H1 (cell line): ENCODE measurements around the gene NOX1. TPM values are rescaled to one million over a fixed set of nuclear protein-coding genes. Genes with fewer than 3 reads are reported as not detected.

Source experiments
- CTCF ChIA-PET: fragments of 300-600 bp; sonication (Branson Sonifier 250); formaldehyde crosslinking; loops from one replicate; lab custom pipeline; 2021; ENCODE audit not compliant: partially characterized antibody; lab: Charles Lee
- POLR2A ChIA-PET: fragments of 300-600 bp; sonication (Branson Sonifier 250); formaldehyde crosslinking; loops from one replicate; lab custom pipeline; 2021; ENCODE audit warnings: inconsistent platforms; ENCODE audit not compliant: partially characterized antibody; lab: Charles Lee
- DNase-seq, 2 experiments: peaks; one replicate each; pipeline versions ENCODE4 v3.0.0 to v3.0.0-alpha.2; 2010 to 2022; ENCODE audit warnings: low spot score in 2 of 2, low read depth in 1 of 2, mixed read lengths in 1 of 2
- FAIRE-seq: peaks from 2 replicates; lab custom pipeline; 2011; peaks lifted over from hg19 to GRCh38; lab: Jason Lieb, UNC
- H2AFZ ChIP-seq: 2 replicates; pipeline ENCODE4 v1.8.1; 2012; ENCODE audit warnings: low read length, inconsistent platforms
- H2AK5ac ChIP-seq: 2 replicates; pipeline ENCODE4 v1.6.1; 2013; ENCODE audit warnings: low read depth, low read length
- H2BK120ac ChIP-seq: replicated peaks from 2 replicates; pipeline ENCODE3; 2013; ENCODE audit warnings: low read depth, low read length, inconsistent platforms
- H2BK12ac ChIP-seq: 2 replicates; pipeline ENCODE4 v1.6.1; 2013; ENCODE audit warnings: low read depth, low read length
- H2BK15ac ChIP-seq: 2 replicates; pipeline ENCODE4 v1.6.1; 2013; ENCODE audit warnings: low read length
- H2BK20ac ChIP-seq: 2 replicates; pipeline ENCODE4 v1.6.1; 2013; ENCODE audit warnings: low read length
- H2BK5ac ChIP-seq: 2 replicates; pipeline ENCODE4 v1.6.1; 2013; ENCODE audit warnings: low read depth, low read length
- H3K14ac ChIP-seq: 2 replicates; pipeline ENCODE4 v1.6.1; 2013; ENCODE audit warnings: inconsistent platforms; ENCODE audit not compliant: insufficient read length
- H3K18ac ChIP-seq: 2 replicates; pipeline ENCODE4 v1.6.1; 2013; ENCODE audit warnings: low read length; ENCODE audit errors: extremely low read depth
- H3K23ac ChIP-seq: 2 replicates; pipeline ENCODE4 v1.6.1; 2013; ENCODE audit warnings: inconsistent platforms; ENCODE audit not compliant: insufficient read length
- H3K23me2 ChIP-seq: 2 replicates; pipeline ENCODE4 v1.6.1; 2013; ENCODE audit warnings: low read depth, low read length
- H3K27ac ChIP-seq: 2 replicates; pipeline ENCODE4 v1.6.1; 2011; ENCODE audit warnings: low read depth, low read length, inconsistent platforms
- H3K27me3 ChIP-seq, 4 experiments: replicated peaks in 1 of 4; 1 replicate in 1 of 4; 2 replicates in 3 of 4; pipeline versions ENCODE4 v1.6.1 to v1.8.1; 2011 to 2013; ENCODE audit warnings: low read length in 3 of 4, mild to moderate bottlenecking in 3 of 4, inconsistent platforms in 2 of 4, mixed read lengths in 2 of 4, moderate library complexity in 1 of 4; ENCODE audit not compliant: control insufficient read depth in 3 of 4, insufficient read depth in 3 of 4; ENCODE audit errors: extremely low read depth in 1 of 4
- H3K36me3 ChIP-seq, 4 experiments: 2 replicates each; pipeline versions ENCODE4 v1.6.1 to v1.8.1; 2011 to 2013; ENCODE audit warnings: mild to moderate bottlenecking in 4 of 4, low read length in 3 of 4, moderate library complexity in 2 of 4, control low read depth in 1 of 4, inconsistent platforms in 1 of 4; ENCODE audit not compliant: insufficient read depth in 4 of 4, control insufficient read depth in 2 of 4
- H3K4ac ChIP-seq: replicated peaks from 2 replicates; pipeline ENCODE3; 2013; ENCODE audit warnings: low read length, low read depth, mixed read lengths, inconsistent platforms; ENCODE audit not compliant: insufficient read length
- H3K4me1 ChIP-seq, 4 experiments: replicated peaks in 1 of 4; 1 replicate in 1 of 4; 2 replicates in 3 of 4; pipeline versions ENCODE4 v1.6.1 to v1.8.1; 2011 to 2013; ENCODE audit warnings: low read length in 3 of 4, inconsistent platforms in 2 of 4, mixed read lengths in 1 of 4; ENCODE audit not compliant: insufficient read depth in 4 of 4, control insufficient read depth in 3 of 4
- H3K4me2 ChIP-seq, 2 experiments: 2 replicates each; pipeline versions ENCODE4 v1.6.1 to v1.8.1; 2011 to 2013; ENCODE audit warnings: low read depth in 2 of 2, low read length in 2 of 2, control low read depth in 1 of 2, inconsistent platforms in 1 of 2, mild to moderate bottlenecking in 1 of 2; ENCODE audit not compliant: insufficient read depth in 1 of 2
- H3K4me3 ChIP-seq, 4 experiments: fragments of 200-600, 300-600 bp in 1 of 4; sonication (generic), shearing (Covaris generic), sonication (Bioruptor Twin) in 1 of 4; 2 replicates each; pipeline versions ENCODE4 v1.5.1 to v1.8.1; 2011 to 2016; ENCODE audit warnings: low read length in 4 of 4, low read depth in 3 of 4, control low read depth in 2 of 4, inconsistent platforms in 2 of 4, mild to moderate bottlenecking in 2 of 4, mixed read lengths in 1 of 4, moderate library complexity in 1 of 4; ENCODE audit not compliant: insufficient read depth in 2 of 4; ENCODE audit errors: extremely low read depth in 1 of 4
- H3K56ac ChIP-seq: replicated peaks from 2 replicates; pipeline ENCODE3; 2013; ENCODE audit warnings: low read depth, mild to moderate bottlenecking, mixed read lengths, low read length, inconsistent platforms; ENCODE audit not compliant: insufficient read length
- H3K79me1 ChIP-seq: 2 replicates; pipeline ENCODE4 v1.6.1; 2013; ENCODE audit warnings: low read depth, low read length, control low read depth
- H3K79me2 ChIP-seq, 2 experiments: 2 replicates each; pipeline versions ENCODE4 v1.6.1 to v1.8.1; 2012 to 2013; ENCODE audit warnings: low read length in 2 of 2, mild to moderate bottlenecking in 2 of 2, inconsistent platforms in 1 of 2; ENCODE audit not compliant: insufficient read depth in 2 of 2, control insufficient read depth in 1 of 2
- H3K9ac ChIP-seq, 4 experiments: replicated peaks in 1 of 4; 1 replicate in 1 of 4; 2 replicates in 3 of 4; pipeline versions ENCODE4 v1.6.1 to v1.8.1; 2011 to 2013; ENCODE audit warnings: low read depth in 3 of 4, low read length in 3 of 4, control low read depth in 2 of 4, mild to moderate bottlenecking in 2 of 4, moderate library complexity in 2 of 4, inconsistent platforms in 1 of 4; ENCODE audit errors: extremely low read depth in 1 of 4
- H3K9me3 ChIP-seq, 2 experiments: 2 replicates each; pipeline versions ENCODE4 v1.6.1 to v1.8.1; 2012 to 2013; ENCODE audit warnings: mild to moderate bottlenecking in 2 of 2, moderate library complexity in 2 of 2, control low read depth in 1 of 2, inconsistent platforms in 1 of 2, low read depth in 1 of 2, low read length in 1 of 2, mixed read lengths in 1 of 2; ENCODE audit not compliant: insufficient read depth in 2 of 2
- H4K20me1 ChIP-seq, 2 experiments: replicated peaks in 1 of 2; 2 replicates each; pipeline versions ENCODE3 to v1.8.1; 2011 to 2013; ENCODE audit warnings: inconsistent platforms in 2 of 2, low read length in 2 of 2, mild to moderate bottlenecking in 1 of 2; ENCODE audit not compliant: insufficient read depth in 2 of 2, control insufficient read depth in 1 of 2
- H4K5ac ChIP-seq: 2 replicates; pipeline ENCODE4 v1.6.1; 2013; ENCODE audit warnings: low read length, low read depth, mixed read lengths, inconsistent platforms; ENCODE audit not compliant: insufficient read length
- H4K8ac ChIP-seq: 2 replicates; pipeline ENCODE4 v1.8.0; 2013; ENCODE audit warnings: mild to moderate bottlenecking, moderate library complexity, low read length, inconsistent platforms; ENCODE audit not compliant: insufficient read depth; ENCODE audit errors: extremely low read depth
- H4K91ac ChIP-seq: replicated peaks from 2 replicates; pipeline ENCODE3; 2013; ENCODE audit warnings: low read length, mixed read lengths, inconsistent platforms; ENCODE audit not compliant: insufficient read length
- CREB1 ChIP-seq: IDR thresholded peaks from 2 replicates; pipeline ENCODE4 v1.6.1; 2012; ENCODE audit warnings: inconsistent platforms
- CTBP2 ChIP-seq: IDR thresholded peaks from 2 replicates; pipeline ENCODE4 v1.7.0; 2011; ENCODE audit warnings: borderline replicate concordance, mild to moderate bottlenecking, moderate library complexity, mixed read lengths, low read length; ENCODE audit not compliant: insufficient read depth, insufficient read length
- JUN ChIP-seq: IDR thresholded peaks from 2 replicates; pipeline ENCODE4 v1.6.1; 2011; ENCODE audit warnings: low read depth, mild to moderate bottlenecking, improper control_type of control experiment, low read length
- KDM1A ChIP-seq: fragments of 200-600, 300-600 bp; sonication (generic); IDR thresholded peaks from 2 replicates; pipeline ENCODE4 v1.7.1; 2016; ENCODE audit warnings: mild to moderate bottlenecking, low read length, borderline replicate concordance
- NANOG ChIP-seq: IDR thresholded peaks from 2 replicates; pipeline ENCODE4 v1.6.1; 2011; ENCODE audit warnings: low read length, low read depth, mild to moderate bottlenecking, inconsistent platforms; ENCODE audit not compliant: insufficient read depth, poor library complexity, severe bottlenecking
- RFX5 ChIP-seq: IDR thresholded peaks from 2 replicates; pipeline ENCODE4 v1.6.1; 2011; ENCODE audit warnings: low read depth, low read length, improper control_type of control experiment, borderline replicate concordance
- RNF2 ChIP-seq: fragments of 200-900, 300-1000 bp; sonication (generic); IDR thresholded peaks from 2 replicates; pipeline ENCODE4 v1.7.1; 2016; ENCODE audit warnings: borderline replicate concordance, low read depth, mild to moderate bottlenecking, antibody characterized with exemption, low read length; ENCODE audit not compliant: poor library complexity, severe bottlenecking; ENCODE audit errors: missing control alignments
- RXRA ChIP-seq: IDR thresholded peaks from 2 replicates; pipeline ENCODE4 v1.6.1; 2011; ENCODE audit warnings: low read depth, mild to moderate bottlenecking, low read length, moderate library complexity; ENCODE audit not compliant: insufficient read depth
- TEAD4 ChIP-seq: IDR thresholded peaks from 2 replicates; pipeline ENCODE4 v1.6.1; 2012; ENCODE audit warnings: low read depth, low read length, inconsistent platforms, mixed read lengths
- WGBS, 2 experiments: shearing (Covaris generic) in 1 of 2; methylation state at CpG; one replicate each; pipeline versions ENCODE4 v1.1.6 to v1.1.7; 2013 to 2015; ENCODE audit warnings: low lambda C conversion rate in 2 of 2, mixed read lengths in 2 of 2, inconsistent platforms in 1 of 2, low coverage in 1 of 2, missing lambda C conversion rate in 1 of 2; ENCODE audit not compliant: insufficient replicate concordance in 2 of 2, insufficient coverage in 1 of 2, insufficient read length in 1 of 2; ENCODE audit errors: extremely low coverage in 1 of 2, missing lambda C conversion rate in 1 of 2; 5-methylcytosine and 5-hydroxymethylcytosine counted together
- polyA plus RNA-seq, 7 experiments: library from polyadenylated mRNA; depleted of rRNA in 3 of 7; stranded (reverse) in 5 of 7; unstranded in 2 of 7; fragments of >200 nt in 5 of 7; fragments of 200-250 nt in 2 of 7; gene quantifications; 1 replicate in 5 of 7; 2 replicates in 1 of 7; 4 replicates in 1 of 7; pipeline versions ENCODE4 v1.2.1 to v1.2.3, GENCODE V29; 2011 to 2013; ENCODE audit warnings: missing spikeins in 2 of 7, mixed read lengths in 2 of 7
- total RNA-seq: library from RNA; stranded (reverse); fragmentation: NEBNext Ultra II Directional; extraction: Animal tissue kit (Norgen Biotek cat#: 25700); gene quantifications from 2 replicates; pipeline ENCODE4 v1.2.1, GENCODE V29; 2021
- TF ChIP-seq, protein P1 (sequence below): IDR thresholded peaks from 2 replicates; pipeline ENCODE4 v1.6.1; 2012; ENCODE audit warnings: inconsistent platforms
- TF ChIP-seq, protein P2 (sequence below): IDR thresholded peaks from 2 replicates; pipeline ENCODE4 v1.6.1; 2011; ENCODE audit warnings: low read length, improper control_type of control experiment

Gene NOX1
- total and polyA plus RNA-seq, 2 of the 8 experiments (the other 6 are each of a cell fraction or from before 2014, with no cell fraction given) = not detected

DNA sequence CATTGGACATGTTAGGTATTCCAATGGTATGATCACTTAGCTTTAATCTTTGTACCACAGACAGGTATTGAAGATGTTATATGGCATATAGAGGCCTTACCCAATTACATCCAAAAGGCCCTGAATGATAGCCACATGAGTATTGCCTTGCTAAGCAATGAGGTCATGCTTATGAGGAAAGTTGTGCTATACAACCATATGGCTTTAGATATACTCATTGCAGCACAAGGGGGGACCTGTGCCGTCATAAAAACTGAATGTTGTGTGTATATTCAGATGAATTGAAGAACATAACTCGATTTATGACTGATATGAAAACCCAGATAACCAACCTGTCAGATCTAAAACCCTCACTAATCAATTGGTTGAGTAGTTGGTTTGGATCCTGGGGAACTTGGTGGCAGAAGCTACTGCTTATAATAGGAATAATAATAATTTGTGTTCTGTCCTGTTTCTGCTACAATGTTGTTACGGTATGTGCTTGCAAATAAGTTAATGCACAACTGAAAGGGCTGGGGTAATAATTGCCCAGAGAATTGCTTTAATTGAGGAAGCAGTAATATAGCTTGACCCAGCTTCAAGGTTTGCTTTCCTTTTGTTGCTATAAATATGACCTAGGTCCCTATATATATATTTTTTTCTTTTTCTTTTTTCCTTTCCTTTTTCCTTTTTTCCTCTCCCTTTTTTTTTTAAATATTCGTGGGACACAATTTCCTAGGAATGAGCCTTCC lies 75.5 kb downstream of the NOX1 start:
- no peak overlapping the region for H4K8ac ChIP-seq
- CTCF ChIA-PET = no interaction called here
- no peak for TF ChIP-seq CTBP2
- no peak for TF ChIP-seq RXRA
- TF ChIP-seq KDM1A = no peak
- no peak for TF ChIP-seq RNF2
- no peak for TF ChIP-seq RFX5
- TF ChIP-seq, protein P1, sequence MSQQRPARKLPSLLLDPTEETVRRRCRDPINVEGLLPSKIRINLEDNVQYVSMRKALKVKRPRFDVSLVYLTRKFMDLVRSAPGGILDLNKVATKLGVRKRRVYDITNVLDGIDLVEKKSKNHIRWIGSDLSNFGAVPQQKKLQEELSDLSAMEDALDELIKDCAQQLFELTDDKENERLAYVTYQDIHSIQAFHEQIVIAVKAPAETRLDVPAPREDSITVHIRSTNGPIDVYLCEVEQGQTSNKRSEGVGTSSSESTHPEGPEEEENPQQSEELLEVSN = no peak
- TF ChIP-seq, protein P2, sequence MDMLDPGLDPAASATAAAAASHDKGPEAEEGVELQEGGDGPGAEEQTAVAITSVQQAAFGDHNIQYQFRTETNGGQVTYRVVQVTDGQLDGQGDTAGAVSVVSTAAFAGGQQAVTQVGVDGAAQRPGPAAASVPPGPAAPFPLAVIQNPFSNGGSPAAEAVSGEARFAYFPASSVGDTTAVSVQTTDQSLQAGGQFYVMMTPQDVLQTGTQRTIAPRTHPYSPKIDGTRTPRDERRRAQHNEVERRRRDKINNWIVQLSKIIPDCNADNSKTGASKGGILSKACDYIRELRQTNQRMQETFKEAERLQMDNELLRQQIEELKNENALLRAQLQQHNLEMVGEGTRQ = no peak
- no peak for TF ChIP-seq CREB1
- no peak for TF ChIP-seq TEAD4
- TF ChIP-seq JUN = no peak
- no peak for TF ChIP-seq NANOG

More for the DNA sequence above, 75.5 kb downstream of the NOX1 start:
- no peak overlapping the region for H2BK5ac ChIP-seq
- no peak overlapping the region for H2AFZ ChIP-seq
- H2AK5ac ChIP-seq = no peak overlapping the region
- H4K5ac ChIP-seq = no peak overlapping the region
- no peaks in the 10 kb centered on the region for H3K9me3 ChIP-seq
- no peak overlapping the region for H3K4ac ChIP-seq
- H4K91ac ChIP-seq = no peak overlapping the region
- H3K9ac ChIP-seq = no peak overlapping the region
- no peak overlapping the region for H3K56ac ChIP-seq
- H3K14ac ChIP-seq = no peak overlapping the region
- H3K36me3 ChIP-seq = no peaks in the 10 kb centered on the region
- H3K4me3 ChIP-seq = no peak overlapping the region
- H3K79me2 ChIP-seq = no peaks in the 10 kb centered on the region
- no peak overlapping the region for H2BK20ac ChIP-seq
- no peak for FAIRE-seq
- H3K27me3 ChIP-seq = no peaks in the 10 kb centered on the region
- H3K4me2 ChIP-seq = no peak overlapping the region
- 83% methylated on average over 3 of the region's 4 CpGs; no CpG with 5 or more reads in 1 of the 2 experiments for WGBS, 2 experiments
- H2BK12ac ChIP-seq = no peak overlapping the region
- H3K79me1 ChIP-seq = no peaks in the 10 kb centered on the region
- no peak overlapping the region for H3K27ac ChIP-seq
- no peak overlapping the region for H3K18ac ChIP-seq
- no peak overlapping the region for H2BK120ac ChIP-seq
- H2BK15ac ChIP-seq = no peak overlapping the region
- no peaks in the 10 kb centered on the region for H3K4me1 ChIP-seq
- no peaks in the 10 kb centered on the region for H3K23me2 ChIP-seq
- POLR2A ChIA-PET = no interaction called here
- H4K20me1 ChIP-seq = no peaks in the 10 kb centered on the region
- no peak for DNase-seq
- no peak overlapping the region for H3K23ac ChIP-seq
